ENCODE data around the gene HLCS. TPM values are rescaled to one million over a fixed set of nuclear protein-coding genes. Genes with fewer than 3 reads are reported as not detected.

Gene HLCS
- total and polyA plus RNA-seq, 2 of the 4 experiments (the other 2 are of a cell fraction) = 10.6 to 21.0 TPM

GRCh38 chr21:36976882-36977651 lies 10.6 kb upstream of the HLCS start (continued):
- peak; percentile 89 for TF ChIP-seq CTCF (conservative IDR thresholded peaks at IDR 0.05; ENCODE audit: low read depth, low read length)
- TF ChIP-seq RCOR1 (IDR thresholded peaks at IDR 0.05; ENCODE audit: insufficient replicate concordance, low read length) = no peak
- no peak for TF ChIP-seq POLR2A (IDR thresholded peaks at IDR 0.05; ENCODE audit: low read depth, low read length)
- TF ChIP-seq RAD21 (IDR thresholded peaks at IDR 0.05; ENCODE audit: low read length) = peak; percentile 66
- TF ChIP-seq FOS (IDR thresholded peaks at IDR 0.05; ENCODE audit: low read depth, low read length) = no peak
- TF ChIP-seq CHD1 (IDR thresholded peaks at IDR 0.05; ENCODE audit: low read depth, low read length) = no peak

Measured in IMR-90 (cell line).